SK-MEL-5 (cell line): ENCODE results near the gene ADD1. TPM values are rescaled to one million over a fixed set of nuclear protein-coding genes. Genes with fewer than 3 reads are reported as not detected.

Experiments
- DNase-seq: peaks from one replicate; pipeline ENCODE4 v3.0.0-alpha.2; 2016; ENCODE audit warnings: low read depth, low spot score
- in situ Hi-C: cut with HindIII; loops from 2 replicates; pipeline ENCODE4 v1.10.0; 2016; ENCODE audit warnings: low sequenced_read_pairs, high pct_unique_total_duplicates, low pct_unique_long_range_greater_than_20kb
- total RNA-seq: library from RNA; depleted of rRNA; stranded (reverse); fragments of >200 nt; shearing (Covaris generic); gene quantifications from 2 replicates; pipeline ENCODE4 v1.2.3, GENCODE V29; 2014

The ADD1 gene
- total RNA-seq, 1 experiment from 2014 or later, result 148 TPM

- DNase-seq, result peak; percentile 16
- in situ Hi-C loops, result no loop called here
Measured at GRCh38 chr4:2843941-2844584, 419 bp downstream of the ADD1 start.

- in situ Hi-C loops, result no loop called here
Measured at GRCh38 chr4:2846172-2846571, 2.5 kb downstream of the ADD1 start.

GRCh38 chr4:2847302-2847871 lies 3.7 kb downstream of the ADD1 start:
- DNase-seq, result no peak
- in situ Hi-C loops, result no loop called here

More at GRCh38 chr4:2846172-2846571, 2.5 kb downstream of the ADD1 start:
- no peak for DNase-seq

- DNase-seq, result no peak
- in situ Hi-C loops, result no loop called here
Measured at GRCh38 chr4:2848449-2848848, 4.8 kb downstream of the ADD1 start.

- no peak for DNase-seq
- in situ Hi-C loops, result no loop called here
Measured at GRCh38 chr4:2849267-2850152, 5.9 kb downstream of the ADD1 start.

- DNase-seq, result no peak
- in situ Hi-C loops, result no loop called here
Measured at GRCh38 chr4:2850966-2851798, 7.5 kb downstream of the ADD1 start.

- in situ Hi-C loops, result no loop called here
Measured at GRCh38 chr4:2852481-2852921, 8.9 kb downstream of the ADD1 start.

GRCh38 chr4:2855584-2855983 lies 11.9 kb downstream of the ADD1 start:
- DNase-seq, result no peak

More at GRCh38 chr4:2852481-2852921, 8.9 kb downstream of the ADD1 start:
- DNase-seq, result no peak

GRCh38 chr4:2856266-2856665 lies 12.6 kb downstream of the ADD1 start:
- in situ Hi-C loops, result no loop called here
- no peak for DNase-seq

More at GRCh38 chr4:2855584-2855983, 11.9 kb downstream of the ADD1 start:
- in situ Hi-C loops, result no loop called here

GRCh38 chr4:2857349-2857927 lies 13.8 kb downstream of the ADD1 start:
- in situ Hi-C loops, result no loop called here
- DNase-seq, result no peak

- DNase-seq, result no peak
- in situ Hi-C loops, result no loop called here
Measured at GRCh38 chr4:2858451-2859217, 15.0 kb downstream of the ADD1 start.

- in situ Hi-C loops, result no loop called here
- no peak for DNase-seq
Measured at GRCh38 chr4:2859514-2859913, 15.9 kb downstream of the ADD1 start.

- in situ Hi-C loops, result no loop called here
- DNase-seq, result no peak
Measured at GRCh38 chr4:2860391-2861348, 17.0 kb downstream of the ADD1 start.

- DNase-seq, result no peak
- in situ Hi-C loops, result no loop called here
Measured at GRCh38 chr4:2861631-2862436, 18.2 kb downstream of the ADD1 start.

- peak; percentile 8 for DNase-seq
- in situ Hi-C loops, result no loop called here
Measured at GRCh38 chr4:2862528-2862927, 18.9 kb downstream of the ADD1 start.
